NCI-H2171 treated with DMSO at 0.1 percent for 48 hours (cell line): ENCODE data around the gene RAC3.

Source experiments
- DNase-seq: peaks from one replicate; lab custom pipeline; 2025; lab: John Stamatoyannopoulos, UW

RAC3 gene

DNA sequence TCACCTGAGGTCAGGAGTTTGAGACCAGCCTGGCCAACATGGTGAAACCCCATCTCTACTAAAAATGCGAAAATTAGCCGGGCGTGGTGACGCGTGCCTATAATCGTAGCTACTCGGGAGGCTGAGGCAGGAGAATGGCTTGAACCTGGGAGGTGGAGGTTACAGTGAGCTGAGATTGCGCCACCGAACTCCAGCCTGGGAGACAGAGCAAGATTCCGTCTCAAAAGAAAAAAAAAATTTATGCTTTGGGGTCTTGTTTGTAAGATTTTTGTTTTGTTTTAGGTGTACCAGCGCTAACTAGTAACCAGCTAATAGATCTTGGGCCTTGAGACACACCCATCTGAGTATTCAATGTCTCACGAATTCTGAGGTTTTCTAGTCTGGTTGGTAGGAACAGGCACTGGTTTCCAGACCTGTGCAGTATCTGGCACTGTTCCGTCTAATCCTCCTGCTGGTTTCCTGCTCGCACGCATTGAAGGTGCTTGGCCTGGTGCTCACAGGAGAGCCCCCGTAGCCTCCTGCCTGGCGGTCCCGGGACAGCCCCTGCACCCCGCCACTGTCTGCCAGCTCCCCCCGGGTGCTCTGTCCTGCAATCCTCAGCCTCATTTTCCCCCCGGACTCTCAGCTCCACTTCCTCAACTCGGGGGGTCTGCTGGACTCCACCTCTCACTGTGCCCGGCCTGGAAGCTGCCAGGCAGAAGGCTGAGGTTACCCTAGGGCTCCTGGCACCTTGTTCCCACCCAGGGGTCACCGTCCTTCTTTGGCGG lies 44.7 kb downstream of the RAC3 start:
- DNase-seq = no peak

- no peak for DNase-seq
Observed at GRCh38 chr17:82076785-82077591, 45.5 kb downstream of the RAC3 start.

GRCh38 chr17:82077617-82078358 lies 46.3 kb downstream of the RAC3 start:
- no peak for DNase-seq

GRCh38 chr17:82078433-82078832 lies 47.0 kb downstream of the RAC3 start:
- no peak for DNase-seq

- no peak for DNase-seq
Observed at GRCh38 chr17:82079001-82079677, 47.7 kb downstream of the RAC3 start.

DNA sequence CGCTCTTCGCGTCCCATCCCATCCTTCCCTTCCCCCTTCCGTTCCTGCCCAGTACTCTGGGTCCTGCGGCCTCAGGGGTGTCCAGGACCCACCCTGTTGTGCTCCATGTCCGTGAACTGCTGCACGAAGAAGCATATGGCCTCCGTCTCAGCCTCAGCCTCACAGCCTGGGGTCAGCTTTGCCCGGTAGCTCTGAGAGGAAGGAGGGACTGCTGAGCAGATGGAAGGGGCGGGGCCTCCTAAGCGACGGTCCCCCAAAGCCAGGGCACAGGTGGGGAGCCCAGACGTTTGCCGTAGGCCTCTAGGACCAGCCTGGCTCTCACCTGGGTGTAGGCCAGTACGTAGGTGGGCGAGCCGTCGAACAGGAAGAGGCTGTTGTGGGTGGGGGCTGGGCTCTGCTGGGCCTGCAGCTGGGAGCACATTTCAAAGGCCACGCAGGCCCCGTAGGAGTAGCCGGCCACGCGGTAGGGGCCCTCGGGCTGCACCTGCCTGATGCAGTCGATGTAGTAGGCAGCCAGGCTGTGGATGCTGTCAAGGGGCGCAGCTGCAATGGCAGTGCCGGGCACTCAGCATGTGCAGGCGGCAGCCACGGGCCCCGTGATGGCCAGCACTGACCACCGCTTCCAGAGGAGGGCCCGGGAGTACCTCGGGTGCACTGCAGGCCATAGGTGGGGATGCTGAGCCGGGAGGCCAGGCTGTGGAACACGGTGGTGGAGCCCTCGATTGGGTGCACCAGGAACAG lies 48.7 kb downstream of the RAC3 start:
- no peak for DNase-seq

DNA sequence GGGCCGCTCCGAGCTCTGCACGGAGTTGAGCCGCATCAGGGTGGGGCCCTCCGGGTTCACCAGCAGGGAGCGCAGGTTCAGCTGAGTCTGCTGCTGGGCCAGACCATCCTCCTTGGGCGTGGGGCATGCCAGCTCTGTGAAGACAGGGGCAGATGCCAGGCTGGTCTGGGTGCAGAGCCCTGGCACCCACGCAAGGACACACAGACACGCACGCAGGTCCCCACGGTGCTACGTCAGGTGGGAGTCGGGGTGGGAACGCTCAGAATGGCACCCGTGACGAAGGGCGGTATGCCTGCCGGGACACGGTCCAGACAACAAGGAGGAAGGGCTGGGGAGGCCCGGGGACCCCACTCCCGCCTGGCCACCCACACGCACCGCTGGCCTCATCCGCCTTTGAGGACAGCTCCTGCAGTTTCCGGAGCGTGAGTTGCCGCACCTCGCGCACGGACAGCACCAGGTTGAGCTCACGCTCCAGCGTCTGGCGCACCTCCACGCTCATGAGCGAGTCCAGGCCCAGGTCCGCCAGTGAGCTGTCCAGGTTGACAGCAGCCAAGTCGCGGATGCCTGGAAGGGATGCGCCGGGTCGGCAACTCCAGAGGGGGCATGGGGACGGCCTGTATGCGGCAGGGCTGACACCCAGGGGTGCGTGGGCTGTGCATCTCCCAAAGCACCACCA lies 49.4 kb downstream of the RAC3 start:
- no peak for DNase-seq

- DNase-seq = no peak
Observed at GRCh38 chr17:82081546-82081945, 50.1 kb downstream of the RAC3 start.

- no peak for DNase-seq
Observed at GRCh38 chr17:82081966-82082365, 50.5 kb downstream of the RAC3 start.

- DNase-seq = no peak
Observed at GRCh38 chr17:82082456-82082855, 51.0 kb downstream of the RAC3 start.

DNA sequence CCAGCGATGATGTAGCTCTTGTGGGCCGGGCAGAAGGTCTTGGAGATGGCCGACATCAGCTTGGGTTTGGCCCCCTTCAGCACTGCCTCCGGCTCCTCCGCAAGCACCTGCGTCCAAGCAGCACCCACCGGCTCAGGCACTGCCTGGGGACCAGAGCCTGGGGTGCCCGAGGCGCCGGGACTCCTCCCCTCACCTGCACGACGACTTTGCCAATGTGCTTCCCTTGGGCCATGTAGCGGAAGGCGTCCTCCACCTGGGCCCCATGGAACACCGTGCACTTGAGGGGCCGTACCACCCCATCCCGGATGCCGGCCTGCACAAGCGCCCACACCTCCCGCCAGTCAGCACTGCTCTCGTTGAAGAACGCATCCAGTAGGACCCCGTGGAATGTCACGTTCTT lies 51.5 kb downstream of the RAC3 start:
- DNase-seq = no peak
